HG03469 (cell line): ENCODE data around the gene CXADR.
A peak's percentile ranks its signal among the peaks of the same experiment; 100 is the strongest.
"Not testable (repeated sequence)": the region's sequence is repeated elsewhere in the genome, so short reads cannot be mapped to it uniquely, and the experiment has no call there.

Source experiments
- ATAC-seq: cut with Tn5 transposase; IDR thresholded peaks from one replicate; pipeline ENCODE4 v1.9.1; 2021; ENCODE audit warnings: mild to moderate bottlenecking, moderate library complexity, moderate number of reproducible peaks; ENCODE audit not compliant: unreplicated experiment

CXADR gene

DNA sequence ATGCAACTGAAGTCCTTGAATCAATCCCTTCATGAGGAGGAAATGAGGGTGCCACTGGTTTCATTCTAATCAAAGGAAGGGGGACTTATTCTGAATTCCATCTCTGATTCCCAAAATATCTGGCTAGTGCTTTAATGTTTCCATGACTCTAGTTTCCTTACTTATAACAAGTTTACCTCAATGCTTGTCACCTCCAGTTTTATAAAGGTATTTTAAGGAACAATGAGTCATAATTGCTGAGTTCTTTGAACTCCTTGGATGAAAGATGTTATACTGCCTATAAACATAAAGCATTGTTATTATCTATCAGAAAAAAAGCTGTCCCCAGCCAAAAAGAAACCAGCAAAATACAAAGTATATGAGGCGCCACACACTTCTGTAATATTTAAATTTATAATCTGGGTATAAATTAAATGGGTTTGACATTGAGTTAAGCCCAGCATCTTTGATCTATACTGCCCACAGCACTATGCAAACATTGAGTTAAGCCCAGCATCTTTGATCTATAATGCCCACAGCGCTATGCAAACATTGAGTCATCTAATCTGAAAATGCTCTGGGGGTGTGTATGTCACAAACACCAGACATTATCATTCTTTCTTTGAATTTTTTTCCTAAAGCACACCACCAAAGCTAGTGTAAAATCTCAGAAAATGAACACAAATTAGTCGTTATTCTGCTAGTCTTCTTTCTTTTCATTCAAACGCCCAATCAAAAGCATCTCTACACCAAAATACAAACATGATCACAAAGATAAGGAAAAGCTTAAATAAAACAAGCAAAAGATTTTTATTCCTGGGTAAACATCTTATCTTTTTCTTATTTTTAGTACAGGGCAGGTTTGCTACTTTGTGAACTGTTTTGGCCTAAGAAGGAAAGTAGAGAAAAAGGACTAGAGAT is 11.5 kb upstream of the CXADR start:
- ATAC-seq, result no peak

- not testable (repeated sequence) for ATAC-seq
Measured at GRCh38 chr21:17502985-17503384, 9.9 kb upstream of the CXADR start.

- ATAC-seq, result no peak
Measured at GRCh38 chr21:17506951-17507350, 5.9 kb upstream of the CXADR start.

DNA sequence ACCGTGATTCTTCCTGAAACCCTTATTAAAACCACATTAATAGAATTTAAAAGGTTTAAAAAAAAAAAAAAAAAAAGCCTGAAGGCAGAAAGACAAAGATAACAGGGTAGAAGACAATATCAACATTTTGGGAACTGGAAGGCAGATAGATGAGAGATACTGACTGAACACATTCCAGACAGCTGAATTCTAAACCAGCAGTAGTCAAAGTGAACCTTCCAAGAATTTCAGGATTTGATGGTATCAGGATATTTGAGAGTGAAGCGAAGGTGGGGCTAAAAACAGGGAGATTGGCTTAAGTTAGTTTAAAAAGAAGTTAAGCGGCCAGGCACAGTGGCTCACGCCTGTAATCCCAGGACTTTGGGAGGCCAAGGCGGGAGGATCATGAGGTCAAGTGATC is 5.3 kb upstream of the CXADR start:
- ATAC-seq, result no peak

- ATAC-seq, result peak; percentile 2
Measured at GRCh38 chr21:17513214-17514123, 626 bp downstream of the CXADR start.

- no peak for ATAC-seq
Measured at GRCh38 chr21:17514124-17514845, 1.4 kb downstream of the CXADR start.

- ATAC-seq, result not testable (repeated sequence)
Measured at GRCh38 chr21:17517008-17517407, 4.2 kb downstream of the CXADR start.

DNA sequence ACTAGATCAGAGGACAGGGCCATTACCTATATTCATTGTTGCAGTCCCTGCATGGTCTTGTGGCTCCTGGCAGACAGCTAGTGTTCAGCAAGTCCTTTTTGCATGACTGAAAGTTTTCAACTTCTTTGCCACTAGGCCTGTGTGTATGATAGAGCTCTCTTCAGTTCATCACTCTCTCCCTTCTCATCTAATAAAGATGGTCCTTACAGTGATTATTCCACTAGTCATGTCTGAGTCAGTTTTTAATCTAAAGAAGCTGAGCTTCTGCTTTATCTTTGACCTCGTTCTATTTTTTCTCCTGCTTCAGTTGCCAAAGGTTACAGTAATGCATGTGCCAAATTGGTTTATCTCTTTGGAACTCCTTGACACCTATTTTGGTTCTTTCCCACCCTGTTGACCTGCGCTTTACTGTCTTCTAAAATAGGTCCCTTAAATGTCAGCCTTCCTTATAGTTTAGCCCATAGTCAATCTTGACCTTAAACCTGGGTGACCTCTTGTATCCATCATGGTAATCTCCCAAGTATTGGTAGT is 6.4 kb downstream of the CXADR start:
- ATAC-seq, result no peak

GRCh38 chr21:17519965-17520609 is 7.2 kb downstream of the CXADR start:
- no peak for ATAC-seq

GRCh38 chr21:17523007-17523451 is 10.2 kb downstream of the CXADR start:
- no peak for ATAC-seq

DNA sequence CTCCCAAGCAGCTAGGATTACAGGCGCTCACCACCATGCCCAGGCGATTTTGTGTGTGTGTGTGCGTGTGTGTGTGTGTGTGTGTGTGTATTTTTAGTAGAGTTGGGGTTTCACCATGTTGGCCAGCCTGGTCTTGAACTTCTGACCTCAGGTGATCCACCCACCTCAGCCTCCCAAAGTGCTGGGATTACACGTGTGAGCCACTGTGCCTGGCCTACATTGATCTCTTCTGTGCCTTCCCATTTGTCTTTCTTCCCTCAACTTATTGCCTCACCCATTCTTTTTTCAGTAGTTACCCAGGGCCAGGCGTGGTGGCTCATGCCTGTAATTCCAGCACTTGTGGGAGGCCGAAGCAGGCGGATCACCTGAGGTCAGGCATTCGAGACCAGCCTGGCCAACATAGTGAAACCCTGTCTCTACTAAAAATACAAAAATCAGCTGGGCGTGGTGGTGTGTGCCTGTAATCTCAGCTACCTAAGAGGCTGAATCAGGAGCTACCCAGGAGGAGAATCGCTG is 11.2 kb downstream of the CXADR start:
- not testable (repeated sequence) for ATAC-seq

DNA sequence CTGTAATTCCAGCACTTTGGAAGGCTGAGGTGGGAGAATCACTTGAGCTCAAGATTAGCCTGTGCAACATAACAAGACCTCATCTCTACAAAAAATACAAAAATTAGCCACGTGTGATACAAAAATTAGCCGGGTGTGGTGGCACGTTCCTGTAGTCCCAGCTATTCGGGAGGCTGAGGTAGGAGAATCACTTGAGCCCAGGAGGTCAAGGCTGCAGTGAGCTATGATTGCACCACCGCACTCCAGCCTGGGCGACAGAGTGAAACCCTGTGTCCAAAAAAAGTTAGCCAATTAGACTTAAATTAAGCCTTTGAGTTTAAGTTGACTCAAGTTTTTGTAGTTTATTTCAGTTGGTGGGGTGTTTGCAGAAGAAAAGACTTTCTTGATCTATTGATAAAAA is 11.8 kb downstream of the CXADR start:
- ATAC-seq, result no peak

DNA sequence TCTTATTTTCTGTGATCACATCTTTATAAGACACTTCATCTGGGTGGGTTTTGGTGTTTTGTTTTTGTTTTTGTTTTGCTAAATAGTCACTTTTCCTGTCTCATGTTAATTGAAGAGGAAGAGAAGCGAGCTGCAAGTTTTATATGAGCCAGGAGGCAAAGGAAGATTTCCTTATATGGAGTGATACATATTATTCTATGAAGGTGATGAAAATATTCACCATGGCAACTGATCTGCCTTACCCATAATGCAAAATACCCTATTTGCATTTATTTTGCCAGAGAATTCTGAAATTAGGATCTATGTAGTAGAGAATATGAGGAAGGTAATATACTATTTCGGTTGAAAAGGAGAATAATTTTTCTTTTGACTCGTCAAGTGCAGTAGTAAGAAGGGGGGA is 13.9 kb downstream of the CXADR start:
- ATAC-seq, result no peak

DNA sequence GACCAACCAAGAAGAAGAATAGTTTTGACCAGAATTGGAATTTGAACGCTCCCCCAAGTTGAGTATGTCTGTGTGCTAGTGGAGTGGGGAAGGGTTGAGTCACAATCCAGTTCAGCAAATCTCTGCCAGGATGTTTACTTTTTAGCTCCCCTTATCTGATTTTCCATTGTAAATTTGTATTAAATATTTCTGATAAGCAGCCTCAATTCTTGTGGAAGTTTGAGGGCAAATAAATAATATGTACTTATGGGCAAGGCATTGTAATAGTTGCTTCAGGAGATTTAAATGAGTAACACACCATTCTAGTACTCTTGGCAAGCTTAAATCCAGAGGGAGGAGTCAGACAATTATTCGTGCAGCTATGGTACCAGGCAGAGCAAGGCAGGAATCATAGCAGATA is 14.4 kb downstream of the CXADR start:
- no peak for ATAC-seq

GRCh38 chr21:17527711-17528110 is 14.9 kb downstream of the CXADR start:
- ATAC-seq, result no peak

- ATAC-seq, result no peak
Measured at GRCh38 chr21:17529648-17530047, 16.8 kb downstream of the CXADR start.

DNA sequence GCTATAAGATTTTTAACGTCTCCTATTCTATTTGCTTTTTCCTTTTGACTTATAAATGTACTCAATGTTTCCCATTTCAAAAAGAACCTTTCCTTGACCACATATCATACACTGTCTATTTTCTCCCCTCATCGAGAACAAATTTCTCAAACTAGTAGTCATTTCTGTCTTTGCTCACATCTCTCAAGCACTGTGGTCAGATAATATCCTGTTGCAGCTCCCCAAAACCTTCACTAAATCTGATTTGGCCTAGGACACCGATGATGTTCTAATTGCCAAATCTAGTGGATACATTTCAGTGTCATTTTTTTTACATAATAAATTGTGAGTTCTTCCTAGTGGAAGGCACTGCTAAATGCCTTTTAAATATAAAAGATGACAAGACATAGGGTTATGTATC is 19.4 kb downstream of the CXADR start:
- ATAC-seq, result no peak

DNA sequence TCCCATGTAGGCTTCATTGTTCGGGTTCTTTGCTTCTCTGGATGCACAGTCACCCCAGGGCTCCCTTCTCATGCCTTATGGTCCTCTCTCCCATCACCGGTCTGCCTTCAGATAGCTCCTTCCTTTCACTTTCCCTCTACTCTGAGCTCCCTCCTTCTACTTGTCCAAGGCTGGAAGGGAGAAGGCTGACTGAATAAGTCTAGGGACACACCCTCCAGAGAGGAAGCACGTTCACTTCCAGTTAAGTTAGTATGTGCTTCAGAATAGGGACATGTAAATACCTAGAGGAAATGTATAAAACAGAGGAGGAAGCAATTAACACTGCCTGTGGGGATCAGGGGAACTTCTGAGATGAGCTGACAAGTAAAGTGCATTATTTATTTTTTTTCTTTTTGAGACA is 23.5 kb downstream of the CXADR start:
- ATAC-seq, result no peak

DNA sequence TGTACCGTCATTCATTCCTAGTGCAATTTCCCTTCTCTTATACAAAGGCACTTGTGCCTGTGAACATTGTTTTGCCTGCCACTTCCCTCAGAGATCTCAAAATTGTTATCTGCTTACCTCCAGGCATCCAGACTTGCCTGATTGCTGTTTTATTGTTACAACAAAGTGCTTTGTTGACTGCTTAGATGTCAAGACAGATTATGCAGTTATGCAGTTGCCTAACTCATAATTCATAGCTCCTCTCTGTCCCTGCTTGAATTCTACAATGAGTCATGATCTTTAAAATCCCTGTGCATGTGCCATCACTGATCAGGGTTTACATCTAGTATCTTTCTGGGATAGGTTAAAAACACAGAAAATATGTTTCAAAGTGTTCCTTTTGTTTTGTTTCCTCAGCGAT is 24.5 kb downstream of the CXADR start:
- no peak for ATAC-seq

DNA sequence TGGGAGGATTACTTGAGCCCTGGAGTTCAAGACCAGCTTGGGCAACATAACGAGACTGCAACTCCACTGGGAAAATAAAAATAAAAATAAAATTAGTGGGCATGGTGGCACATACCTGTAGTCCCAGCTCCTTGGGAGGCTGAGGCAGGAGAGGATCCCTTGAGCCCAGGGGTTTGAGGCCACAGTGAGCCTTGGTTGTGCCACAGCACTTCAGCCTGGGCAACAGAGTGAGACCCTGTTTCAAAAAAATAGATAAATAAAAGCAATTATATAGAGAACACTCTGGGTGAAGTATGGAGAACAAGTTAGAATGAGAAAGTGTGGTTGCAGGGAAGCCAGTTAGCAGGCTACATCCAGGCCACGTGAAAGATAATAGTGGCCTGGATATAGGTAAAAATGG is 25.7 kb downstream of the CXADR start:
- ATAC-seq, result no peak
